ENCODE data around the gene SHISA9. TPM values are rescaled to one million over a fixed set of nuclear protein-coding genes. Genes with fewer than 3 reads are reported as not detected.

SHISA9 gene
- total and polyA plus RNA-seq, 2 of the 4 experiments (the other 2 are of a cell fraction) = under 0.01 TPM; not detected in 1

- Histone ChIP-seq H3K9ac (ENCODE audit: low read depth, low read length) (no peak overlapping the region), H3K9me3 (ENCODE audit: control insufficient read depth, insufficient read depth, low read length) (no peaks in the 10 kb centered on the region), H2BK120ac (ENCODE audit: low read depth, low read length) (no peak overlapping the region), H3K36me3 (ENCODE audit: control insufficient read depth, insufficient read depth, low read length) (no peaks in the 10 kb centered on the region), H3K56ac (ENCODE audit: extremely low read depth, insufficient read depth, low read length) (no peak overlapping the region), H3K4me1 (ENCODE audit: control insufficient read depth, insufficient read depth, low read length) (no peaks in the 10 kb centered on the region), H3K27ac (ENCODE audit: insufficient read depth, low read length) (no peak overlapping the region), H3K4me2 (ENCODE audit: low read depth, low read length) (no peak overlapping the region), H3K79me1 (ENCODE audit: low read depth in 1 of 2, low read length in 2 of 2) (no peaks in the 10 kb centered on the region), H3K4me3 (ENCODE audit: insufficient read depth, low read depth, low read length) (no peak overlapping the region), H2BK15ac (ENCODE audit: low read depth, low read length) (no peak overlapping the region), H3K14ac (replicated peaks; ENCODE audit: low read depth, low read length) (no peak overlapping the region), H3K27me3 (ENCODE audit: control insufficient read depth, insufficient read depth, low read length) (peaks cover 8% of the 10 kb centered on the region; the same call in 1 of the 2 replicates), H2AK5ac (ENCODE audit: low read depth, low read length) (no peak overlapping the region), H2AFZ (replicated peaks; ENCODE audit: low read length, poor library complexity) (no peak overlapping the region), H4K5ac (ENCODE audit: low read depth, low read length) (no peak overlapping the region), H4K91ac (ENCODE audit: insufficient read depth, low read depth, low read length) (no peak overlapping the region), H3K18ac (ENCODE audit: low read depth, low read length) (no peak overlapping the region), H2BK5ac (ENCODE audit: low read depth, low read length, poor library complexity, severe bottlenecking) (no peak overlapping the region), H3K23ac (ENCODE audit: low read depth, low read length) (no peak overlapping the region), H2BK20ac (ENCODE audit: low read depth, low read length) (no peak overlapping the region), H4K20me1 (ENCODE audit: insufficient read depth, low read length) (no peaks in the 10 kb centered on the region), H2AK9ac (replicated peaks; ENCODE audit: low read depth, low read length, poor library complexity) (no peak overlapping the region), H3K4ac (ENCODE audit: low read depth, low read length) (no peak overlapping the region), H4K8ac (ENCODE audit: low read depth in 2 of 2, low read length in 2 of 2) (no peak overlapping the region), H3K9me1 (ENCODE audit: insufficient read depth, low read length) (no peaks in the 10 kb centered on the region)
- intact Hi-C loops (cut with micrococcal nuclease) = no loop called here
- BruUV-seq (replicated peaks) = no TSS peak
- in situ Hi-C loops (cut with MboI; ENCODE audit: low sequenced_read_pairs) = no loop called here
- CTCF ChIA-PET = no interaction called here
- TF ChIP-seq CTCF (conservative IDR thresholded peaks at IDR 0.05; ENCODE audit: low read depth, low read length) (no peak), USF2 (IDR thresholded peaks at IDR 0.05; ENCODE audit: low read depth, low read length) (no peak), SMC3 (IDR thresholded peaks at IDR 0.05; ENCODE audit: low read depth, low read length) (no peak)
- POLR2A ChIA-PET (ENCODE audit: unreplicated experiment) = no interaction called here
- no CpG with 5 or more reads among the region's 4 CpGs for WGBS, 2 experiments (ENCODE audit: extremely low coverage in 2 of 2, insufficient read length in 1 of 2)
- DNase-seq (no peak), ATAC-seq (ENCODE audit: low read depth) (no peak)
- dilution Hi-C loops (cut with HindIII; ENCODE audit: low sequenced_read_pairs, unreplicated experiment) = no loop called here
Measured at GRCh38 chr16:12896562-12896961, 4.8 kb upstream of the SHISA9 start.
